Liver (tissue), 3 donors: Measurements from ENCODE around the gene ASPDH.

Experiments
- CTCF ChIP-seq: fragments of 150-350 bp; IDR thresholded peaks from 2 replicates; pipeline ENCODE4 v1.5.1; 2017; ENCODE audit warnings: improper control_type of control experiment, low read depth, low read length; ENCODE audit not compliant: missing input control
- TAF1 ChIP-seq: conservative IDR thresholded peaks from 2 replicates; pipeline ENCODE4 v1.6.1; 2016; ENCODE audit warnings: antibody characterized with exemption, mild to moderate bottlenecking
- donor health status: healthy.
- donor health status: healthy.

- TF ChIP-seq CTCF (no peak), TAF1 (no peak)
Measured at GRCh38 chr19:50490411-50490811, 23.3 kb downstream of the ASPDH start.
